ENCODE data around the gene NMT1. TPM values are rescaled to one million over a fixed set of nuclear protein-coding genes. Genes with fewer than 3 reads are reported as not detected.

Gene NMT1
- 58.7 and 58.9 TPM in 2 replicates for total RNA-seq

GRCh38 chr17:45060797-45061605 is at the start of gene NMT1:
Gene NMT1, plus strand, starts transcription at chr17:45061317. Its CDS starts 13 bp downstream, at chr17:45061330.

GRCh38 chr17:45051060-45051719 is 9.9 kb upstream of the NMT1 start, which contains the start of gene DCAKD:
Gene DCAKD, minus strand, starts transcription at chr17:45051632. Its CDS starts 16,747 bp downstream, at chr17:45034885.

DNA sequence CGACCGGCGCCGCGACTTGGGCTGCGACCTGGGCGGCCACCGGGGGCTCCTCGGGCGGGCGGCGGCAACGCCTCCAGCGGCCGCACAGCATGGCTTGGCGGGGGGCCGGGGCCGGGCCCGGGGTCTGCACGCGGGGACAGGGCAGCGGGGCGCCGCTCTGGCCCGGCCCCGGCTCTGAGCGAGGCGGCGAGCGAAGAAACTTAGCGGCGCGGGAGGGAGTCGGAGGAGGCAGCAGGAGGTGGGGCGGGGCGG is 71.1 kb downstream of the NMT1 start, which contains the start of gene PLCD3:
Gene PLCD3, minus strand, starts transcription at position 196 of the 252 bp plus-strand sequence. Its CDS starts 105 bp downstream, at position 91.

GRCh38 chr17:45135192-45135977 is 74.3 kb downstream of the NMT1 start, which contains the start of gene ACBD4:
Gene ACBD4, plus strand, starts transcription at chr17:45135687. Its CDS starts 458 bp downstream, at chr17:45136145.

GRCh38 chr17:45148183-45149036 is 87.3 kb downstream of the NMT1 start, which contains the start of gene HEXIM1:
Gene HEXIM1, plus strand, starts transcription at chr17:45148475. Its CDS starts 716 bp downstream, at chr17:45149191.

Other genes with a start within 250 kb of the NMT1 start
- gene GJC1, start 231.0 kb upstream of the NMT1 start, total RNA-seq, result 7.0 and 7.8 TPM in 2 replicates
- gene HIGD1B, start 213.4 kb upstream of the NMT1 start, total RNA-seq, result not detected in 2 replicates
- gene EFTUD2, start 161.9 kb upstream of the NMT1 start, total RNA-seq, result 176 and 188 TPM in 2 replicates
- 0.38 and 0.54 TPM in 2 replicates for gene GFAP, start 145.8 kb upstream of the NMT1 start, total RNA-seq
- gene KIF18B, start 113.5 kb upstream of the NMT1 start, total RNA-seq, result 1.7 and 3.1 TPM in 2 replicates
- gene C1QL1, start 93.0 kb upstream of the NMT1 start, total RNA-seq, result 0.09 TPM in 1 of 2 replicates, not detected in the other
- 26.7 and 27.0 TPM in 2 replicates for gene DCAKD, start 9.7 kb upstream of the NMT1 start, total RNA-seq
- gene PLCD3, start 71.2 kb downstream of the NMT1 start, total RNA-seq, result 8.5 and 15.6 TPM in 2 replicates
- gene ACBD4, start 74.4 kb downstream of the NMT1 start, total RNA-seq, result 3.2 and 5.1 TPM in 2 replicates
- 8.1 and 8.2 TPM in 2 replicates for gene HEXIM1, start 87.2 kb downstream of the NMT1 start, total RNA-seq
- gene HEXIM2, start 100.6 kb downstream of the NMT1 start, total RNA-seq, result 2.7 and 4.0 TPM in 2 replicates
- 0.54 and 0.94 TPM in 2 replicates for gene FMNL1, start 160.6 kb downstream of the NMT1 start, total RNA-seq
- under 0.01 TPM in 1 of 2 replicates, not detected in the other for gene SPATA32, start 200.8 kb downstream of the NMT1 start, total RNA-seq

Data from endothelial cell of coronary artery (primary cell).